Breast epithelium (tissue), 4 donors: ENCODE results near the gene TBCK. TPM values are rescaled to one million over a fixed set of nuclear protein-coding genes. Genes with fewer than 3 reads are reported as not detected.

Source experiments
- DNase-seq, 2 donors: peaks; one replicate each; pipeline ENCODE4 v3.0.0-alpha.2; 2019; ENCODE audit warnings: low spot score in 2 of 2
- H3K27ac ChIP-seq, 2 donors: fragments of 200-600 bp; sonication (generic) in 1 of 2; one replicate each; pipeline ENCODE4 v1.5.1; 2016 to 2019; ENCODE audit warnings: mild to moderate bottlenecking in 1 of 2
- H3K27me3 ChIP-seq, 2 donors: fragments of 200-600 bp; sonication (generic) in 1 of 2; one replicate each; pipeline versions ENCODE4 v1.5.1 to v1.6.0; 2017 to 2019; ENCODE audit warnings: control low read depth in 1 of 2, mild to moderate bottlenecking in 1 of 2
- H3K36me3 ChIP-seq: fragments of 200-600 bp; one replicate; pipeline ENCODE4 v1.5.1; 2019
- H3K4me1 ChIP-seq, 2 donors: fragments of 200-600 bp; sonication (generic); one replicate each; pipeline ENCODE4 v1.5.1; 2016 to 2019; ENCODE audit warnings: control low read depth in 1 of 2
- H3K4me3 ChIP-seq, 3 donors: fragments of 200-600 bp; sonication (generic); 1 replicate in 2 of 3; 2 replicates in 1 of 3; pipeline ENCODE4 v1.5.1; 2016 to 2019; ENCODE audit warnings: mild to moderate bottlenecking in 3 of 3, moderate library complexity in 2 of 3
- H3K9me3 ChIP-seq, 2 donors: fragments of 200-600 bp; sonication (generic) in 1 of 2; one replicate each; pipeline ENCODE4 v1.5.1; 2016 to 2019; ENCODE audit warnings: control low read depth in 1 of 2
- POLR2A ChIP-seq: fragments of 450-650 bp; IDR thresholded peaks from one replicate; pipeline ENCODE4 v1.6.1; 2016; ENCODE audit warnings: antibody characterized with exemption, mild to moderate bottlenecking, moderate library complexity
- POLR2AphosphoS5 ChIP-seq, 3 donors: sonication (generic); formaldehyde crosslinking; IDR thresholded peaks; one replicate each; pipeline ENCODE4 v1.6.1; 2017; ENCODE audit warnings: antibody characterized with exemption in 3 of 3
- intact Hi-C: fragments of 100-400 bp; cut with DNase I; formaldehyde crosslinking; loops from one replicate; pipeline ENCODE4 v1.15.1; 2023; ENCODE audit warnings: low total_unique reads
- total RNA-seq, 3 donors: library from RNA; depleted of rRNA; stranded (reverse); fragments of >200 nt; gene quantifications; one replicate each; pipeline ENCODE4 v1.1.0, GENCODE V29; 2016
- TF ChIP-seq, protein P1 (sequence below), 3 donors: fragments of 450-650 bp; IDR thresholded peaks; one replicate each; pipeline ENCODE4 v1.5.1; 2016 to 2017; ENCODE audit warnings: antibody characterized with exemption in 3 of 3, mild to moderate bottlenecking in 3 of 3, moderate library complexity in 3 of 3

Gene TBCK
- total RNA-seq, 3 donors from 2014 or later = 46.9 to 82.3 (median 57.0) TPM

- no peak for DNase-seq
- Histone ChIP-seq H3K27ac (no peak overlapping the region), H3K4me3 (no peak overlapping the region), H3K9me3 (peaks cover 0 to 5% of the 10 kb centered on the region in 2 donors), H3K4me1 (no peaks in the 10 kb centered on the region), H3K27me3 (no peaks in the 10 kb centered on the region), H3K36me3 (no peaks in the 10 kb centered on the region)
- TF ChIP-seq, protein P1, sequence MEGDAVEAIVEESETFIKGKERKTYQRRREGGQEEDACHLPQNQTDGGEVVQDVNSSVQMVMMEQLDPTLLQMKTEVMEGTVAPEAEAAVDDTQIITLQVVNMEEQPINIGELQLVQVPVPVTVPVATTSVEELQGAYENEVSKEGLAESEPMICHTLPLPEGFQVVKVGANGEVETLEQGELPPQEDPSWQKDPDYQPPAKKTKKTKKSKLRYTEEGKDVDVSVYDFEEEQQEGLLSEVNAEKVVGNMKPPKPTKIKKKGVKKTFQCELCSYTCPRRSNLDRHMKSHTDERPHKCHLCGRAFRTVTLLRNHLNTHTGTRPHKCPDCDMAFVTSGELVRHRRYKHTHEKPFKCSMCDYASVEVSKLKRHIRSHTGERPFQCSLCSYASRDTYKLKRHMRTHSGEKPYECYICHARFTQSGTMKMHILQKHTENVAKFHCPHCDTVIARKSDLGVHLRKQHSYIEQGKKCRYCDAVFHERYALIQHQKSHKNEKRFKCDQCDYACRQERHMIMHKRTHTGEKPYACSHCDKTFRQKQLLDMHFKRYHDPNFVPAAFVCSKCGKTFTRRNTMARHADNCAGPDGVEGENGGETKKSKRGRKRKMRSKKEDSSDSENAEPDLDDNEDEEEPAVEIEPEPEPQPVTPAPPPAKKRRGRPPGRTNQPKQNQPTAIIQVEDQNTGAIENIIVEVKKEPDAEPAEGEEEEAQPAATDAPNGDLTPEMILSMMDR (IDR thresholded peaks at IDR 0.05) = no peak
- no peak for TF ChIP-seq POLR2A
- no peak for TF ChIP-seq POLR2AphosphoS5 (IDR thresholded peaks at IDR 0.05)
- intact Hi-C loops = no loop called here
These were observed 28.0 kb upstream of the TBCK start for GRCh38 chr4:106343865-106344646.

DNA sequence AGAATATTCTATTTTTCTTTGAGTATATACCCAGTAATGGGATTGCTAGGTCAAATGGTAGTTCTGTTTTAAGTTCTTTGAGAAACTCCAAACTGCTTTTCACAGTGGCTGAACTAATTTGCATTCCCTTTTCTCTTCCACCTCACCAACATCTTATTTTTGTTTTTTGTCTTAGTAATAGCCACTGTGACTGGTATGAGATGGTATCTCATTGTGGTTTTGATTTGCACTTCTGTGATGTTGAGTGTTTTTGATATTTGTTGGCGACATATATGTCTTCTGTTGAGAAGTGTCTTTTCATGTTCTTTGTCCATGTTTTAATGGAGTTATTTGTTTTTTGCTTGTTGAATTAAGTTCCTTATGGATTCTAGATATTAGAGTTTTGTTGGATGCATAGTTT, 24.8 kb upstream of the TBCK start:
- H3K36me3 ChIP-seq = peaks cover 4% of the 10 kb centered on the region
- no peaks in the 10 kb centered on the region for H3K4me1 ChIP-seq
- TF ChIP-seq POLR2AphosphoS5 (IDR thresholded peaks at IDR 0.05) = no peak
- TF ChIP-seq POLR2A = no peak
- TF ChIP-seq, protein P1 (IDR thresholded peaks at IDR 0.05) = no peak

GRCh38 chr4:106339431-106339830, 23.4 kb upstream of the TBCK start:
- no peak for TF ChIP-seq POLR2A
- TF ChIP-seq, protein P1 (IDR thresholded peaks at IDR 0.05) = no peak
- no peak for TF ChIP-seq POLR2AphosphoS5 (IDR thresholded peaks at IDR 0.05)

More for the DNA sequence above, 24.8 kb upstream of the TBCK start:
- no peak overlapping the region for H3K4me3 ChIP-seq
- no peaks in the 10 kb centered on the region for H3K27me3 ChIP-seq
- H3K9me3 ChIP-seq = peaks cover 0 to 5% of the 10 kb centered on the region in 2 donors
- DNase-seq = no peak
- H3K27ac ChIP-seq = no peak overlapping the region
- intact Hi-C loops = no loop called here

DNA sequence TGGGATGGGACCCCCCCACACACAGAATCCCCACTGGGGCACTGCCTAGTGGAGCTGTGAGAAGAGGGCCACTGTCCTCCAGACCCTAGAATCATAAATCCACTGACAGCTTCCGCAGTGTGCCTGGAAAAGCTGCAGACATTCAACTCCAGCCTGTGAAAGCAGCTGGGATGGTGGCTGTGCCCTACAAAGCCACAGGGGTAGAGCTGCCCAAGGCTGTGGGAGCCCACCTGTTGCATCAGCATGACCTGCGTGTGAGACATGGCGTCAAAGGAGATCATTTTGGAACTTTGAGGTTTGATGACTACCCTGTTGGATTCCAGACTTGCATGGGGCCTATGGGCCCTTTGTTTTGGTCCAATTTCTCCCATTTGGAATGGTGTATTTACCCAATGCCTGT, 22.7 kb upstream of the TBCK start:
- Histone ChIP-seq H3K4me3 (no peak overlapping the region), H3K27me3 (no peaks in the 10 kb centered on the region), H3K9me3 (peaks cover 0 to 5% of the 10 kb centered on the region in 2 donors), H3K27ac (no peak overlapping the region), H3K4me1 (no peaks in the 10 kb centered on the region), H3K36me3 (peaks cover 5% of the 10 kb centered on the region)
- intact Hi-C loops = no loop called here
- no peak for DNase-seq
- TF ChIP-seq POLR2AphosphoS5 (IDR thresholded peaks at IDR 0.05) (no peak), POLR2A (no peak)
- TF ChIP-seq, protein P1 (IDR thresholded peaks at IDR 0.05) = no peak

More at GRCh38 chr4:106339431-106339830, 23.4 kb upstream of the TBCK start:
- peaks cover 0 to 5% of the 10 kb centered on the region in 2 donors for H3K9me3 ChIP-seq
- H3K36me3 ChIP-seq = peaks cover 4% of the 10 kb centered on the region
- no peak for DNase-seq
- H3K27ac ChIP-seq = no peak overlapping the region
- H3K4me3 ChIP-seq = no peak overlapping the region
- H3K27me3 ChIP-seq = no peaks in the 10 kb centered on the region
- intact Hi-C loops = no loop called here
- H3K4me1 ChIP-seq = no peaks in the 10 kb centered on the region

DNA sequence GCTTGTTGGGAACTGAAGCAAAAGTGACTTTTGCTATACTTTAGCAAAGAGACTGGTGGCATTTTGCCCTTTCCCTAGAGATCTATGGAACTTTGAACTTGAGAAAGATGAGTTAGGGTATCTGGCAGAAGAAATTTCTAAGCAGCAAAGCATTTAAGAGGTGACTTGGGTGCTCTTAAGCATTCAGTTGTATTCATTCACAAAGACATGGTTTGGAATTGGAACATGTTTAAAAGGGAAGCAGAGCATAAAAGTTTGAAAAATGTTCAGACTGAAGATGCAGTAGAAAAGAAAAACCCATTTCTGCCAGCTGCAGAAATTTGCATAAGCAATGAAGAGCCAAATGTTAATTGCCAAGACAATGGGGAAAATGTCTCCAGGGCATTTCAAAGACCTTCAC, 21.9 kb upstream of the TBCK start:
- H3K9me3 ChIP-seq = peaks cover 0 to 5% of the 10 kb centered on the region in 2 donors
- no peak overlapping the region for H3K4me3 ChIP-seq
- H3K36me3 ChIP-seq = peaks cover 11% of the 10 kb centered on the region
- H3K27me3 ChIP-seq = no peaks in the 10 kb centered on the region
- TF ChIP-seq POLR2A = no peak
- TF ChIP-seq POLR2AphosphoS5 (IDR thresholded peaks at IDR 0.05) = no peak
- TF ChIP-seq, protein P1 (IDR thresholded peaks at IDR 0.05) = no peak
- intact Hi-C loops = no loop called here
- DNase-seq = no peak
- no peak overlapping the region for H3K27ac ChIP-seq
- no peaks in the 10 kb centered on the region for H3K4me1 ChIP-seq
